Keratinocyte (primary cell): Measurements from ENCODE around the gene PTPN21.

Experiments
- CTCF ChIP-seq, 3 experiments: IDR thresholded peaks in 1 of 3; conservative IDR thresholded peaks in 1 of 3; optimal IDR thresholded peaks in 1 of 3; 2 replicates in 2 of 3; 3 replicates in 1 of 3; pipeline versions ENCODE3 to v1.5.1; 2011; ENCODE audit warnings: low read length in 3 of 3, mild to moderate bottlenecking in 3 of 3, moderate library complexity in 2 of 3, control low read depth in 1 of 3, inconsistent platforms in 1 of 3; ENCODE audit not compliant: insufficient read depth in 2 of 3; ENCODE audit errors: extremely low read depth in 1 of 3
- EZH2 ChIP-seq: IDR thresholded peaks from one replicate; pipeline ENCODE4 v1.6.1; 2012; ENCODE audit warnings: inconsistent platforms, mild to moderate bottlenecking, low read length, moderate library complexity

DNA sequence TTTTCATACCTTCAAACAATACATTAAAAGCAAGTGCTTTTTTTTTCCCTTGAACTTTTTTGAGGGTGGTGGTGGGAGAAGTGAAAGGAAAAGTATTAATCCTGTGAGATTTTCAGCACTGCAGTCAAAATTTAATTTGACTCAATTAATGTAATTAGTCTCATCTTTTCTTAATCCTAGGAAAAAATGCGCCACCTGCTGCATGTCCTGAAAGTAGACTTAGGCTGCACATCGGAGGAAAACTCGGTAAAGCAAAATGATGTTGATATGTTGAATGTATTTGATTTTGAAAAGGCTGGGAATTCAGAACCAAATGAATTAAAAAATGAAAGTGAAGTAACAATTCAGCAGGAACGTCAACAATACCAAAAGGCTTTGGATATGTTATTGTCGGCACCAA lies 117.1 kb downstream of the PTPN21 start:
- peak in 2 of 3 experiments; percentile 8 to 15 for TF ChIP-seq CTCF (optimal IDR thresholded peaks at IDR 0.05 in 1 of 3, IDR thresholded peaks at IDR 0.05 in 1 of 3, conservative IDR thresholded peaks at IDR 0.05 in 1 of 3; ENCODE audit: extremely low read depth in 1 of 3, insufficient read depth in 2 of 3, low read length in 3 of 3)
- no peak for TF ChIP-seq EZH2
